ENCODE data around the gene LCMT1. TPM values are rescaled to one million over a fixed set of nuclear protein-coding genes. Genes with fewer than 3 reads are reported as not detected.

LCMT1 gene
- total and polyA plus RNA-seq, 7 donors: 35.1 to 54.5 (median 41.9) TPM

- Histone ChIP-seq H3K27ac (peak overlapping the region; percentile 96), H3K4me1 (peaks cover 38% of the 10 kb centered on the region), H3K9me3 (no peaks in the 10 kb centered on the region), H3K4me3 (no peak overlapping the region), H3K27me3 (ENCODE audit: insufficient read depth in 3 of 3, low read length in 2 of 3) (no peaks in the 10 kb centered on the region), H3K36me3 (ENCODE audit: insufficient read depth in 1 of 2, low read depth in 1 of 2) (peaks cover 0 to 2% of the 10 kb centered on the region in 2 donors)
- no peak for ATAC-seq
- no peak for TF ChIP-seq CTCF (IDR thresholded peaks at IDR 0.05)
- WGBS, 3 donors: 67 to 80% (median 75%) methylated on average over 3 of the region's 3 CpGs
- intact Hi-C loops (cut with DNase I): loop anchor here (5.0 to 10.0 kb wide), 2 partner anchors 51 to 123 kb away; no protein-coding TSS in a partner anchor
- no peak for DNase-seq
Measured at GRCh38 chr16:25108054-25108453, 3.5 kb upstream of the LCMT1 start.

- peak overlapping the region; percentile 86 for H3K27ac ChIP-seq
- 16 to 21% (median 18%) methylated on average over 4 of the region's 4 CpGs for WGBS, 3 donors
- no peaks in the 10 kb centered on the region for H3K9me3 ChIP-seq
- no peak for TF ChIP-seq CTCF (IDR thresholded peaks at IDR 0.05)
- intact Hi-C loops (cut with DNase I): loop anchor here (5.0 to 10.0 kb wide), 5 partner anchors 52 to 565 kb away; no protein-coding TSS in a partner anchor
- ATAC-seq (peak; percentile 35 to 72 (median 59)), DNase-seq (peak; percentile 60 to 76)
- H3K36me3 ChIP-seq (ENCODE audit: insufficient read depth in 1 of 2, low read depth in 1 of 2): peaks cover 0 to 7% of the 10 kb centered on the region in 2 donors
- peaks cover 38% of the 10 kb centered on the region for H3K4me1 ChIP-seq
- peak overlapping the region; percentile 98 for H3K4me3 ChIP-seq
- H3K27me3 ChIP-seq (ENCODE audit: insufficient read depth in 3 of 3, low read length in 2 of 3): no peaks in the 10 kb centered on the region
Measured at GRCh38 chr16:25109643-25110042, 1.9 kb upstream of the LCMT1 start.

- ATAC-seq: no peak
- no peak for TF ChIP-seq CTCF (IDR thresholded peaks at IDR 0.05)
- Histone ChIP-seq H3K4me1 (peaks cover 38% of the 10 kb centered on the region), H3K27ac (peak overlapping the region; percentile 86), H3K4me3 (peak overlapping the region; percentile 98), H3K27me3 (ENCODE audit: insufficient read depth in 3 of 3, low read length in 2 of 3) (no peaks in the 10 kb centered on the region), H3K9me3 (no peaks in the 10 kb centered on the region), H3K36me3 (ENCODE audit: insufficient read depth in 1 of 2, low read depth in 1 of 2) (peaks cover 0 to 9% of the 10 kb centered on the region in 2 donors)
- whole genome bisulfite sequencing, 3 donors: 27 to 38% (median 28%) methylated on average over 8 of the region's 8 CpGs
- intact Hi-C loops (cut with DNase I): loop anchor here (5.0 to 10.0 kb wide), 3 partner anchors 73 to 566 kb away; no protein-coding TSS in a partner anchor
- no peak for DNase-seq
Measured at GRCh38 chr16:25110387-25110947, 1.1 kb upstream of the LCMT1 start.

GRCh38 chr16:25114121-25114520 is 2.6 kb downstream of the LCMT1 start:
- no peaks in the 10 kb centered on the region for H3K9me3 ChIP-seq
- no peaks in the 10 kb centered on the region for H3K27me3 ChIP-seq (ENCODE audit: insufficient read depth in 3 of 3, low read length in 2 of 3)
- intact Hi-C loops (cut with DNase I): loop anchor here (5.0 to 10.0 kb wide), 3 partner anchors 77 to 569 kb away; no protein-coding TSS in a partner anchor
- WGBS, 3 donors: 89 to 100% (median 93%) methylated on average over 1 of the region's 1 CpG
- DNase-seq (no peak), ATAC-seq (no peak)
- no peak overlapping the region for H3K27ac ChIP-seq
- no peak for TF ChIP-seq CTCF (IDR thresholded peaks at IDR 0.05)
- peaks cover 29% of the 10 kb centered on the region for H3K4me1 ChIP-seq
- peaks cover 0 to 19% of the 10 kb centered on the region in 2 donors for H3K36me3 ChIP-seq (ENCODE audit: insufficient read depth in 1 of 2, low read depth in 1 of 2)
- no peak overlapping the region for H3K4me3 ChIP-seq
